GM21381 (cell line): Measurements from ENCODE around the gene TIPARP.

ENCODE experiments used
- ATAC-seq: cut with Tn5 transposase; IDR thresholded peaks from one replicate; pipeline ENCODE4 v1.9.1; 2021; ENCODE audit warnings: mild to moderate bottlenecking, moderate library complexity; ENCODE audit not compliant: unreplicated experiment

Gene TIPARP

GRCh38 chr3:156675830-156676767 is 1.7 kb downstream of the TIPARP start:
- no peak for ATAC-seq

- ATAC-seq: no peak
These were observed 2.5 kb downstream of the TIPARP start for GRCh38 chr3:156676768-156677479.

GRCh38 chr3:156677536-156677935 is 3.1 kb downstream of the TIPARP start:
- ATAC-seq: no peak

GRCh38 chr3:156678197-156678596 is 3.8 kb downstream of the TIPARP start:
- no peak for ATAC-seq

GRCh38 chr3:156680243-156680914 is 6.0 kb downstream of the TIPARP start:
- ATAC-seq: no peak

GRCh38 chr3:156681002-156681401 is 6.6 kb downstream of the TIPARP start:
- ATAC-seq: peak; percentile 74

- no peak for ATAC-seq
These were observed 8.1 kb downstream of the TIPARP start for GRCh38 chr3:156682501-156682900.

- ATAC-seq: no peak
These were observed 8.6 kb downstream of the TIPARP start for GRCh38 chr3:156682963-156683362.

GRCh38 chr3:156685198-156685597 is 10.8 kb downstream of the TIPARP start:
- no peak for ATAC-seq

- peak; percentile 41 for ATAC-seq
These were observed 11.4 kb downstream of the TIPARP start for GRCh38 chr3:156685752-156686151.

GRCh38 chr3:156687023-156687422 is 12.6 kb downstream of the TIPARP start:
- no peak for ATAC-seq

GRCh38 chr3:156688632-156689452 is 14.5 kb downstream of the TIPARP start:
- no peak for ATAC-seq

GRCh38 chr3:156689608-156690007 is 15.2 kb downstream of the TIPARP start:
- ATAC-seq: no peak

- ATAC-seq: no peak
These were observed 17.5 kb downstream of the TIPARP start for GRCh38 chr3:156691920-156692319.

- ATAC-seq: no peak
These were observed 18.8 kb downstream of the TIPARP start for GRCh38 chr3:156693166-156693565.

- no peak for ATAC-seq
These were observed 20.1 kb downstream of the TIPARP start for GRCh38 chr3:156694536-156694935.

GRCh38 chr3:156702367-156702766 is 28.0 kb downstream of the TIPARP start:
- ATAC-seq: no peak

GRCh38 chr3:156704370-156705036 is 30.1 kb downstream of the TIPARP start:
- no peak for ATAC-seq

GRCh38 chr3:156705761-156706616 is 31.6 kb downstream of the TIPARP start:
- peak; percentile 80 for ATAC-seq
